ENCODE measurements around the gene BABAM2.
"Not testable (repeated sequence)": the region's sequence is repeated elsewhere in the genome, so short reads cannot be mapped to it uniquely, and the experiment has no call there.

DNA sequence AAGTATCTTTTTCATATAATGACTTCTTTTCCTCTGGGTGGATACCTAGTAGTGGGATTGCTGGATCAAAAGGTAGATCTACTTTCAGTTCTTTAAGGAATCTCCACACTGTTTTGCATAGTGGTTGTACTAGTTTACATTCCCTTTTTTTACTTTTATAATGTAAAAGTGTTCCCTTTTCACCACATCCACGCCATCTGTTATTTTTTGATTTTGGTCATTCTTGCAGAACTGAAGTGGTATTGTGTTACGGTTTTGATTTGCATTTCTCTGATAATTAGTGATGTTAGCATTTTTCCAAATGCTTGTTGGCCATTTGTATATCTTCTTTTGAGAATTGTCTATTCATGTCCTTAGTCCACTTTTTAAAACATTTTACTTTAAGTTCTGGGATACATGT, 127.9 kb downstream of the BABAM2 start:
- TF ChIP-seq SIN3A (IDR thresholded peaks at IDR 0.05; ENCODE audit: low read depth, low read length); LARP7 (IDR thresholded peaks at IDR 0.05); RELA (IDR thresholded peaks at IDR 0.05; ENCODE audit: borderline replicate concordance, partially characterized antibody); ETV6 (conservative IDR thresholded peaks at IDR 0.05 in 1 of 2, IDR thresholded peaks at IDR 0.05 in 1 of 2; ENCODE audit: borderline replicate concordance in 1 of 2, low read depth in 1 of 2); SP1 (IDR thresholded peaks at IDR 0.05; ENCODE audit: low read depth, low read length); TCF12 (IDR thresholded peaks at IDR 0.05; ENCODE audit: low read depth, low read length): not testable (repeated sequence)
- TF ChIP-seq, protein P1, sequence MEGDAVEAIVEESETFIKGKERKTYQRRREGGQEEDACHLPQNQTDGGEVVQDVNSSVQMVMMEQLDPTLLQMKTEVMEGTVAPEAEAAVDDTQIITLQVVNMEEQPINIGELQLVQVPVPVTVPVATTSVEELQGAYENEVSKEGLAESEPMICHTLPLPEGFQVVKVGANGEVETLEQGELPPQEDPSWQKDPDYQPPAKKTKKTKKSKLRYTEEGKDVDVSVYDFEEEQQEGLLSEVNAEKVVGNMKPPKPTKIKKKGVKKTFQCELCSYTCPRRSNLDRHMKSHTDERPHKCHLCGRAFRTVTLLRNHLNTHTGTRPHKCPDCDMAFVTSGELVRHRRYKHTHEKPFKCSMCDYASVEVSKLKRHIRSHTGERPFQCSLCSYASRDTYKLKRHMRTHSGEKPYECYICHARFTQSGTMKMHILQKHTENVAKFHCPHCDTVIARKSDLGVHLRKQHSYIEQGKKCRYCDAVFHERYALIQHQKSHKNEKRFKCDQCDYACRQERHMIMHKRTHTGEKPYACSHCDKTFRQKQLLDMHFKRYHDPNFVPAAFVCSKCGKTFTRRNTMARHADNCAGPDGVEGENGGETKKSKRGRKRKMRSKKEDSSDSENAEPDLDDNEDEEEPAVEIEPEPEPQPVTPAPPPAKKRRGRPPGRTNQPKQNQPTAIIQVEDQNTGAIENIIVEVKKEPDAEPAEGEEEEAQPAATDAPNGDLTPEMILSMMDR (IDR thresholded peaks at IDR 0.05 in 2 of 3, conservative IDR thresholded peaks at IDR 0.05 in 1 of 3; ENCODE audit: control insufficient read depth in 2 of 3, extremely low read depth in 1 of 3, insufficient read depth in 1 of 3, low read depth in 3 of 3, low read length in 3 of 3), result not testable (repeated sequence)
- TF ChIP-seq, protein P2, sequence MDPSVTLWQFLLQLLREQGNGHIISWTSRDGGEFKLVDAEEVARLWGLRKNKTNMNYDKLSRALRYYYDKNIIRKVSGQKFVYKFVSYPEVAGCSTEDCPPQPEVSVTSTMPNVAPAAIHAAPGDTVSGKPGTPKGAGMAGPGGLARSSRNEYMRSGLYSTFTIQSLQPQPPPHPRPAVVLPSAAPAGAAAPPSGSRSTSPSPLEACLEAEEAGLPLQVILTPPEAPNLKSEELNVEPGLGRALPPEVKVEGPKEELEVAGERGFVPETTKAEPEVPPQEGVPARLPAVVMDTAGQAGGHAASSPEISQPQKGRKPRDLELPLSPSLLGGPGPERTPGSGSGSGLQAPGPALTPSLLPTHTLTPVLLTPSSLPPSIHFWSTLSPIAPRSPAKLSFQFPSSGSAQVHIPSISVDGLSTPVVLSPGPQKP (IDR thresholded peaks at IDR 0.05; ENCODE audit: low read depth, low read length), result not testable (repeated sequence)
- TF ChIP-seq, protein P3, sequence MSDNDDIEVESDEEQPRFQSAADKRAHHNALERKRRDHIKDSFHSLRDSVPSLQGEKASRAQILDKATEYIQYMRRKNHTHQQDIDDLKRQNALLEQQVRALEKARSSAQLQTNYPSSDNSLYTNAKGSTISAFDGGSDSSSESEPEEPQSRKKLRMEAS (IDR thresholded peaks at IDR 0.05; ENCODE audit: low read depth, low read length), result not testable (repeated sequence)
